ENCODE results near the gene KIF11. TPM values are rescaled to one million over a fixed set of nuclear protein-coding genes. Genes with fewer than 3 reads are reported as not detected.

KIF11 gene
- total and polyA plus RNA-seq, 2 experiments from 2014 or later, result 7.1 to 19.9 TPM

GRCh38 chr10:92657024-92657423 lies 64.1 kb downstream of the KIF11 start:
- Histone ChIP-seq H3K4me1 (ENCODE audit: low read depth) (no peaks in the 10 kb centered on the region), H3K9me3 (ENCODE audit: low read depth) (no peaks in the 10 kb centered on the region), H3K27ac (no peak overlapping the region), H3K36me3 (peaks cover 12% of the 10 kb centered on the region), H3K27me3 (no peaks in the 10 kb centered on the region), H3K4me3 (no peak overlapping the region)
- peak in 1 of 2 donors; percentile 44 for DNase-seq (ENCODE audit: low read depth in 1 of 2, low spot score in 1 of 2)
- TF ChIP-seq CTCF (IDR thresholded peaks at IDR 0.05; ENCODE audit: low read depth, low read length), result no peak

- no peak for TF ChIP-seq CTCF (IDR thresholded peaks at IDR 0.05; ENCODE audit: low read depth, low read length)
- H3K27me3 ChIP-seq, result no peaks in the 10 kb centered on the region
These were observed 69.9 kb downstream of the KIF11 start for GRCh38 chr10:92662848-92663247.

GRCh38 chr10:92664322-92664721 lies 71.4 kb downstream of the KIF11 start:
- DNase-seq (ENCODE audit: low read depth in 1 of 2, low spot score in 1 of 2), result no peak
- TF ChIP-seq CTCF (IDR thresholded peaks at IDR 0.05; ENCODE audit: low read depth, low read length), result no peak
- H3K36me3 ChIP-seq, result no peaks in the 10 kb centered on the region
- no peak overlapping the region for H3K4me3 ChIP-seq
- H3K27me3 ChIP-seq, result no peaks in the 10 kb centered on the region
- H3K27ac ChIP-seq, result no peak overlapping the region
- no peaks in the 10 kb centered on the region for H3K9me3 ChIP-seq (ENCODE audit: low read depth)
- no peaks in the 10 kb centered on the region for H3K4me1 ChIP-seq (ENCODE audit: low read depth)

More at GRCh38 chr10:92662848-92663247, 69.9 kb downstream of the KIF11 start:
- Histone ChIP-seq H3K4me3 (no peak overlapping the region), H3K36me3 (no peaks in the 10 kb centered on the region), H3K9me3 (ENCODE audit: low read depth) (no peaks in the 10 kb centered on the region), H3K27ac (no peak overlapping the region), H3K4me1 (ENCODE audit: low read depth) (no peaks in the 10 kb centered on the region)
- DNase-seq (ENCODE audit: low read depth in 1 of 2, low spot score in 1 of 2), result no peak

GRCh38 chr10:92667078-92667477 lies 74.1 kb downstream of the KIF11 start:
- Histone ChIP-seq H3K27ac (no peak overlapping the region), H3K27me3 (no peaks in the 10 kb centered on the region), H3K4me3 (no peak overlapping the region), H3K4me1 (ENCODE audit: low read depth) (no peaks in the 10 kb centered on the region), H3K9me3 (ENCODE audit: low read depth) (no peaks in the 10 kb centered on the region), H3K36me3 (no peaks in the 10 kb centered on the region)
- TF ChIP-seq CTCF (IDR thresholded peaks at IDR 0.05; ENCODE audit: low read depth, low read length), result no peak
- DNase-seq (ENCODE audit: low read depth in 1 of 2, low spot score in 1 of 2), result no peak

GRCh38 chr10:92677708-92678107 lies 84.8 kb downstream of the KIF11 start:
- no peak for DNase-seq (ENCODE audit: low read depth in 1 of 2, low spot score in 1 of 2)
- no peak for TF ChIP-seq CTCF (IDR thresholded peaks at IDR 0.05; ENCODE audit: low read depth, low read length)
- Histone ChIP-seq H3K4me3 (no peak overlapping the region), H3K36me3 (no peaks in the 10 kb centered on the region), H3K4me1 (ENCODE audit: low read depth) (no peaks in the 10 kb centered on the region), H3K27me3 (no peaks in the 10 kb centered on the region), H3K9me3 (ENCODE audit: low read depth) (no peaks in the 10 kb centered on the region), H3K27ac (no peak overlapping the region)

- H3K9me3 ChIP-seq (ENCODE audit: low read depth), result no peaks in the 10 kb centered on the region
- no peaks in the 10 kb centered on the region for H3K4me1 ChIP-seq (ENCODE audit: low read depth)
- TF ChIP-seq CTCF (IDR thresholded peaks at IDR 0.05; ENCODE audit: low read depth, low read length), result no peak
- no peaks in the 10 kb centered on the region for H3K27me3 ChIP-seq
- H3K27ac ChIP-seq, result no peak overlapping the region
- no peaks in the 10 kb centered on the region for H3K36me3 ChIP-seq
- DNase-seq (ENCODE audit: low read depth in 1 of 2, low spot score in 1 of 2), result no peak
- no peak overlapping the region for H3K4me3 ChIP-seq
These were observed 85.3 kb downstream of the KIF11 start for GRCh38 chr10:92678206-92678605.

All from cardiac muscle cell (in vitro differentiated cells and primary cell).